Measurements from ENCODE around the gene POMC. TPM values are rescaled to one million over a fixed set of nuclear protein-coding genes. Genes with fewer than 3 reads are reported as not detected.
"Not testable (repeated sequence)": the region's sequence is repeated elsewhere in the genome, so short reads cannot be mapped to it uniquely, and the experiment has no call there.

The POMC gene
- total RNA-seq, 1 experiment from 2014 or later, result not detected

GRCh38 chr2:25164561-25164960 lies 3.8 kb downstream of the POMC start:
- no peak overlapping the region for H3K9ac ChIP-seq (ENCODE audit: low read length)
- no peak overlapping the region for H2AFZ ChIP-seq (ENCODE audit: low read depth, low read length, poor library complexity, severe bottlenecking)
- H3K4me3 ChIP-seq (replicated peaks in 1 of 2; ENCODE audit: low read depth in 1 of 2, low read length in 2 of 2), result no peak overlapping the region
- POLR2A ChIA-PET, result no interaction called here
- ATAC-seq (no peak), DNase-seq (ENCODE audit: low read depth, low spot score) (no peak)
- TF ChIP-seq EZH2 (IDR thresholded peaks at IDR 0.05) (no peak), ZNF274 (IDR thresholded peaks at IDR 0.05; ENCODE audit: low read depth, low read length) (no peak), CEBPB (IDR thresholded peaks at IDR 0.05; ENCODE audit: low read depth) (no peak), RAD21 (IDR thresholded peaks at IDR 0.05; ENCODE audit: low read depth) (no peak), ELF1 (IDR thresholded peaks at IDR 0.05; ENCODE audit: borderline replicate concordance, low read depth) (no peak), YY1 (IDR thresholded peaks at IDR 0.05; ENCODE audit: extremely low read depth, insufficient replicate concordance, low read depth, low read length) (no peak), POLR2A (IDR thresholded peaks at IDR 0.05; ENCODE audit: borderline replicate concordance, extremely low read depth, insufficient read depth, insufficient read length) (no peak)
- TF ChIP-seq, protein P1, sequence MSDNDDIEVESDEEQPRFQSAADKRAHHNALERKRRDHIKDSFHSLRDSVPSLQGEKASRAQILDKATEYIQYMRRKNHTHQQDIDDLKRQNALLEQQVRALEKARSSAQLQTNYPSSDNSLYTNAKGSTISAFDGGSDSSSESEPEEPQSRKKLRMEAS (IDR thresholded peaks at IDR 0.05), result no peak
- no peaks in the 10 kb centered on the region for H3K79me2 ChIP-seq (ENCODE audit: insufficient read depth, low read length)
- H3K36me3 ChIP-seq (ENCODE audit: control insufficient read depth in 1 of 2, insufficient read depth in 2 of 2, low read length in 2 of 2), result no peaks in the 10 kb centered on the region
- H3K27me3 ChIP-seq (ENCODE audit: insufficient read depth, low read length), result no peaks in the 10 kb centered on the region
- no peaks in the 10 kb centered on the region for H3K9me2 ChIP-seq (ENCODE audit: insufficient read depth)
- no TSS peak for BruUV-seq (replicated peaks)
- CTCF ChIA-PET, result interaction anchor here (1.5 kb wide), 1 partner anchor 198 kb away, joined by 5 read pairs; no protein-coding TSS in a partner anchor
- RAD21 ChIA-PET (ENCODE audit: low non-redundant PET in 1 of 2, low total read pairs in 2 of 2, uncharacterized antibody in 2 of 2, unreplicated experiment in 2 of 2), result no interaction called here
- intact Hi-C loops (cut with micrococcal nuclease), result loop anchor here (10.0 kb wide), 1 partner anchor 360 kb away; no protein-coding TSS in a partner anchor
- H3K9me3 ChIP-seq (ENCODE audit: control insufficient read depth in 1 of 2, insufficient read depth in 1 of 2, low read depth in 1 of 2, low read length in 2 of 2), result no peaks in the 10 kb centered on the region
- H3K4me1 ChIP-seq (ENCODE audit: control insufficient read depth in 1 of 2, insufficient read depth in 2 of 2, low read length in 2 of 2), result peaks cover 0 to 6% of the 10 kb centered on the region in 2 experiments; a peak in 1 of 4 replicates
- no peak overlapping the region for H3K4me2 ChIP-seq (ENCODE audit: low read length)
- H4K20me1 ChIP-seq (ENCODE audit: insufficient read depth), result no peaks in the 10 kb centered on the region
- H3K27ac ChIP-seq (ENCODE audit: low read depth, low read length), result no peak overlapping the region

DNA sequence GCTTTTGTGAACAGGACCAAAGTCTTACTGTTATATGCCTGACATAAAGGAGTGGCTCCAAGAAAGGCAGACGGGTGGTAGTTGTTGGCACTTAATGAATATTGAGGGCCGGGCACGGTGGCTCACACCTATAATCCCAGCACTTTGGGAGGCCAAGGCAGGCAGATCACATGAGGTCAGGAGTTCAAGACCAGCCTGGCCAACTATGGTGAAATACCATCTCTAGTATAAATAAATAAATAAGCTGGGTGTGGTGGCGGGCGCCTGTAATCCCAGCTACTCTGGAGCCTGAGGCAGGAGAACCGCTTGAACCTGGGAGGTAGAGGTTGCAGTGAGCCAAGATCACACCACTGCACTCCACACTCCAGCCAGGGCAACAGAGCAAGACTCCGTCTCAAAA lies 6.3 kb downstream of the POMC start:
- H3K27ac ChIP-seq (ENCODE audit: low read depth, low read length); H3K27me3 ChIP-seq (ENCODE audit: insufficient read depth, low read length); H3K4me1 ChIP-seq (ENCODE audit: control insufficient read depth in 1 of 2, insufficient read depth in 2 of 2, low read length in 2 of 2); RAD21 ChIA-PET (ENCODE audit: low non-redundant PET in 1 of 2, low total read pairs in 2 of 2, uncharacterized antibody in 2 of 2, unreplicated experiment in 2 of 2); H3K9me2 ChIP-seq (ENCODE audit: insufficient read depth); H3K79me2 ChIP-seq (ENCODE audit: insufficient read depth, low read length); H3K36me3 ChIP-seq (ENCODE audit: control insufficient read depth in 1 of 2, insufficient read depth in 2 of 2, low read length in 2 of 2); ATAC-seq; H3K4me2 ChIP-seq (ENCODE audit: low read length); H3K4me3 ChIP-seq (replicated peaks in 1 of 2; ENCODE audit: low read depth in 1 of 2, low read length in 2 of 2); DNase-seq (ENCODE audit: low read depth, low spot score); BruUV-seq (replicated peaks); H3K9me3 ChIP-seq (ENCODE audit: control insufficient read depth in 1 of 2, insufficient read depth in 1 of 2, low read depth in 1 of 2, low read length in 2 of 2); H2AFZ ChIP-seq (ENCODE audit: low read depth, low read length, poor library complexity, severe bottlenecking); H3K9ac ChIP-seq (ENCODE audit: low read length); POLR2A ChIA-PET; H4K20me1 ChIP-seq (ENCODE audit: insufficient read depth): not testable (repeated sequence)
- intact Hi-C loops (cut with micrococcal nuclease), result loop anchor here (10.0 kb wide), 1 partner anchor 363 kb away; no protein-coding TSS in a partner anchor
- CTCF ChIA-PET, result interaction anchor here (0.7 kb wide), 1 partner anchor 187 kb away, joined by 3 read pairs; no protein-coding TSS in a partner anchor
